SK-N-SH treated with all-trans-retinoic acid at 6 μM for 48 hours (cell line): ENCODE measurements around the gene USP4.

ENCODE experiments used
- ISL1 ChIP-seq: fragments of 250-450 bp; sonication (Bioruptor Pico); IDR thresholded peaks from 2 replicates; pipeline ENCODE4 v2.1.2; 2022; ENCODE audit warnings: mild to moderate bottlenecking, moderate library complexity
- PATZ1 ChIP-seq: fragments of 250-450 bp; sonication (Bioruptor Pico); IDR thresholded peaks from 2 replicates; pipeline ENCODE4 v1.8.0; 2020; ENCODE audit warnings: mild to moderate bottlenecking, moderate library complexity, borderline replicate concordance
- PPARA ChIP-seq: fragments of 250-450 bp; sonication (Bioruptor Pico); IDR thresholded peaks from 2 replicates; pipeline ENCODE4 v1.5.0; 2020; ENCODE audit warnings: mild to moderate bottlenecking, borderline replicate concordance
- TSHZ2 ChIP-seq: fragments of 250-450 bp; sonication (Bioruptor Pico); IDR thresholded peaks from 2 replicates; pipeline ENCODE4 v1.5.0; 2020; ENCODE audit warnings: mild to moderate bottlenecking, moderate library complexity
- TF ChIP-seq, protein P1 (sequence below): fragments of 250-450 bp; sonication (Bioruptor Pico); IDR thresholded peaks from 2 replicates; pipeline ENCODE4 v1.5.1; 2020; ENCODE audit warnings: low read depth, mild to moderate bottlenecking, moderate library complexity

DNA sequence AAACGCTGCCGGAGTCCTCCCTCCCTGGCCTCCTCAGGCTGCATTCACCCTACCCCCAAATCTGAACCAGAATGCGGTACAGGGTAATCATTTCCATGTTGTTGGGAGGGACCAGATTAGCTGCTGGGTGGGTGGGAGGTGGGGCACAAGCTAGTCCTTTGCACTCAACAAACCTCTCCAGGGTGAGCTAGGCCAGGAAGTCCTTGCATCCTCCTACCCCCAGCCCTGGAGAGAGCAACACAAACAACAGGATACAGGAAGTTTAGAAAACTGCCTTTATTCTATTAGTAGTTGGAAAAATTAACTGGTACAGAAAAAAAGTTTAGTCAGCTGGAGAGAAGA is 19.0 kb upstream of the USP4 start:
- TF ChIP-seq PPARA (CRISPR knock-in tag), result no peak
- no peak for TF ChIP-seq ISL1 (CRISPR knock-in tag)
- TF ChIP-seq PATZ1, result no peak
- TF ChIP-seq TSHZ2 (CRISPR knock-in tag), result no peak
- TF ChIP-seq, protein P1, sequence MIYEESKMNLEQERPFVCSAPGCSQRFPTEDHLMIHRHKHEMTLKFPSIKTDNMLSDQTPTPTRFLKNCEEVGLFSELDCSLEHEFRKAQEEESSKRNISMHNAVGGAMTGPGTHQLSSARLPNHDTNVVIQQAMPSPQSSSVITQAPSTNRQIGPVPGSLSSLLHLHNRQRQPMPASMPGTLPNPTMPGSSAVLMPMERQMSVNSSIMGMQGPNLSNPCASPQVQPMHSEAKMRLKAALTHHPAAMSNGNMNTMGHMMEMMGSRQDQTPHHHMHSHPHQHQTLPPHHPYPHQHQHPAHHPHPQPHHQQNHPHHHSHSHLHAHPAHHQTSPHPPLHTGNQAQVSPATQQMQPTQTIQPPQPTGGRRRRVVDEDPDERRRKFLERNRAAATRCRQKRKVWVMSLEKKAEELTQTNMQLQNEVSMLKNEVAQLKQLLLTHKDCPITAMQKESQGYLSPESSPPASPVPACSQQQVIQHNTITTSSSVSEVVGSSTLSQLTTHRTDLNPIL, result no peak
